GM19372 (cell line): ENCODE results near the gene TOP1.

ENCODE experiments used
- ATAC-seq: cut with Tn5 transposase; IDR thresholded peaks from one replicate; pipeline ENCODE4 v1.9.1; 2021; ENCODE audit warnings: mild to moderate bottlenecking, low read depth, moderate library complexity; ENCODE audit not compliant: unreplicated experiment

TOP1 gene

GRCh38 chr20:41032271-41032670 lies 3.6 kb downstream of the TOP1 start:
- ATAC-seq: no peak

DNA sequence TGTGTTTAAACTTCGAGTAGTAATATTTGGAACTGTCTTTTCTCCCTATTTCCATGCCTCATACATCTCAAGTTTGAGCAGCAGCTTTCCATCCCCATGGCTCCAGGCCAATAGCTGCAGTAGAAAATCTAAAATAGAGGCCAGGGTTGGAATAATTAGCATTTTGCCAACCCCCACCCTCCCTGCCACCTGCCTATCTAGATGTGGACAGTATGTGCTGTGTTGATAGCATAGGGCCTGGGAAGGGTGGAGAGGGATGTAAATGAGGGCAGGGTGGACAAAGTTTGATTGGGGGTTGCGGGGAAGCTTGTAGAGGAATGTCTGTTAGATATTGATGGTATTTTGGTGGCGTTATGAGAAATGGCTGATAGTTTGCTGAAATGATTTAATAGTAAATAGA lies 5.6 kb downstream of the TOP1 start:
- ATAC-seq: no peak

GRCh38 chr20:41035207-41035606 lies 6.6 kb downstream of the TOP1 start:
- ATAC-seq: no peak

GRCh38 chr20:41037179-41037578 lies 8.6 kb downstream of the TOP1 start:
- ATAC-seq: no peak

DNA sequence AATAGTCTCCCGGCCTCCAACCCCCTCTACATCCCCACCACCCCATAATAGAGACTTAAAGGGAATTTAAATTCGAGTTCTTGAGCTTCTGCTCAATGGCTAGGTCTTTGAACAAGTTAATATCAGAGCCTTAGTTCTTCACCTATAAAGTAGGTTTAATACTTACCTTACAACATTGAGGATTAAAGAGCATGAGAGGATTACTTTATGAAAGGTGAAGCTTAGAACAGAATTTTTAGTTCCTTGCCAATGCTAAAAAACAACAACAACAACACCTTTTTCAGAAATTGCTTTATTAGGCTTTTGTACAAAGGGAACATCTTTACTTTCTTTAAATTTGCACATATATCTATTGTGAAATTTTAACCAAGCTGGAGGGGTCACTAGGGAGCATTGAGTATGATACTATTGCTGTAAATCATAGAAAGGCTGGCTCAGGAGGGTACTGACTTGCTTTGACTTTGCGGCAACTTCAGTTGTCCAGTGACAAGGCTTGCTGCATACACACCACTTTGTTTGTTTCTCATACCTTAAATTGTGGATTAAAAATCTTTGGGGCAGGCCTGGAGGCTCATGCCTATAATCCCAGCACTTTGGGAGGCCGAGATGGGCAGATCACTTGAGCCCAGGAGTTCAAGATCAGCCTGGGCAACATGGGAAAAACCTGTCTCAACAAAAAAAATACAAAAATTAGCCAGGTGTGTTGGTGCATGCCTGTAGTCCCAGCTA lies 9.7 kb downstream of the TOP1 start:
- no peak for ATAC-seq

DNA sequence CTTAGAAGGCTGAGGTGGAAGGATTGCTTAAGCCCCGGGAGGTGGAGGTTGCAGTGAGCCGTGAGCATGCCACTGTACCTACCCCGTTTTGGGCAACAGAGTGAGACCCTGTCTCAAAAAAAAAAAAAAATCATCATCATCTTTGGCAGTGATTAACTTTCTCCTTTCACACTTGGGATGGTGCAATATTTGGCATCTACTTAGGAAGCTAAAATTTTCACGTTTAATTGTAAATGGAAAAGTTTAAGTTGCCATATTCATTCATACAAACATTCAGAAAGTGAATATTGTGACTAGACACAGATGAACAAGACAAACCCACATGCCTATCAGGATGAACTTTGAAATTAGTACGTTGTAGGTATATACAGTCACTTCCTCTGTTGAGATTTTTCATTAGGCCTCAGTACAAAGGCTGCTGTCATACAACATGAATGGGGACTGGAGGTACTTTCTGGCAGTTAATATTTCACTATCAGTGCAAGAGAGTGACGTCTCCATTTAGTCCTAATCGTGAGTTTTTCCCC lies 10.3 kb downstream of the TOP1 start:
- ATAC-seq: no peak

DNA sequence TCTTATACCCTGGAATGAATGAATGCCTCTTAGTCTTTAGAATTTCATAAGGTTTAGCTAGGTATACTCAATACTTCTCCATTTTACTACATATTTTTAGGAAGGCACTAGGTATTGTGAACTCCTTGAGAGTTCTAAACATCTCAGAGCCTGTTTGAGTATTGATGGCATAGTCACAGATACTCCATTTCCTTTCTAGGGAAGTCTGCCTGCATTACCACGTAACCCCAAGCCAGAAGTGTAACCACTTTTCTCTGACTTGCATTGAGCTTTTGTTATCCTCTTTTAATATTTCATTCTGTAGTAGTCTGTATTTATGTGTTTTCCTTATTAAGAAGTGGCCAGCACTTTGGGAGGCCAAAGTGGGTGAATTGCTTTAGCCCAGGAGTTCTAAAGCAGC lies 12.2 kb downstream of the TOP1 start:
- ATAC-seq: no peak

- no peak for ATAC-seq
These were observed 13.1 kb downstream of the TOP1 start for GRCh38 chr20:41041693-41042092.

- ATAC-seq: no peak
These were observed 15.9 kb downstream of the TOP1 start for GRCh38 chr20:41044409-41045062.

- ATAC-seq: no peak
These were observed 17.0 kb downstream of the TOP1 start for GRCh38 chr20:41045671-41046070.

- ATAC-seq: no peak
These were observed 18.1 kb downstream of the TOP1 start for GRCh38 chr20:41046716-41047115.

- ATAC-seq: no peak
These were observed 18.8 kb downstream of the TOP1 start for GRCh38 chr20:41047279-41047974.

GRCh38 chr20:41047975-41048305 lies 19.3 kb downstream of the TOP1 start:
- no peak for ATAC-seq

- no peak for ATAC-seq
These were observed 20.1 kb downstream of the TOP1 start for GRCh38 chr20:41048461-41049301.

DNA sequence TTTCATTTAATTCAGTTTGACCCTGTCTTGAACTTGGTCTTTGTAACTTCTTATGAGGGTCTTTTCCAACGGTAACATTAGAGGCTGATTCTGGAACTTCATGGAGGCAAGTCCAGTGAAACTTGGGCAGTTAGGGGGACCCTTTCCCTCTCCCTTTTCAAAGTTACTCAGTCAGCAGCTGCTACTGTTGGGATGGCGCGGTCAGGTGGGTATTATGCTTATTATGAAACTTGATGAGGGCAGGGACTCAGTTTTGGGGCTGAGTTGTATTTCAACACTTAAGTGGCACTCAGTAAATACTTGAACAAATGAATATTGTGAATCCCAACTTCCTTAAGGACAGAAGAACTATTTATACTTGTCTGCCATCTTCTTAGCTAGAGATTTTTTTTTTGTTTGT lies 20.8 kb downstream of the TOP1 start:
- ATAC-seq: no peak

DNA sequence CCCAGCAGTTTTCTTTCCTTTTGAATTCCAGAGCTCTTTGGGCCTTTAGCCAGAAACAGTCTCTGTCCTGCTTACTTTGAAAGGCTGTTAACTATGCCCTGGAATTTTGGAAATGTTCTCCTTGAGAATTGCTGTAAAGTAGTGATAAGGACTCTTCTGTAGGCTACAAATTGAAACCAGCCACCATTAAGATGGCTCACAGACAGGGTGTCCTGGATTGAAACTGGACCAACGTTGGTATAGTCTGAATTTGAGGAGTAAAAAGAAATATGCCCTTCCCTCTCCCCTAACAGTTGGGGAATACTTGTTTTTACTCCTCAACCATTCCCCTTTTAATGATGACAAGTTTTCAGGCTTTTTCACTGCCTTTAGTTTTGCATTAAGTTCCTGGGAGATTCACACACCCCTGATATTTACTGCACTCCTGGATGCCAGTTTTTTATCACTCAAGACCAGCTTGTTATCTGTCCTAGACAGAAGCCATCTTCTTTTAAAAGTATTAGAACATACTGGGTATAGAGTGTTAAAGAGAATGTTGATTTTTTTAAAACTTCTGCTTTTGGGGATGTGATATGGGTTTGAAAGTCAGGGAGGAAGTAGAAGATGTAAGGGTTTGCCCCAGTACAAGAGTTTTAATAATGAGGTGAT lies 21.9 kb downstream of the TOP1 start:
- no peak for ATAC-seq

- no peak for ATAC-seq
These were observed 22.6 kb downstream of the TOP1 start for GRCh38 chr20:41051009-41051825.

GRCh38 chr20:41052742-41053419 lies 24.3 kb downstream of the TOP1 start:
- no peak for ATAC-seq
